Activated CD8-positive, alpha-beta memory T cell treated with anti-CD3 and anti-CD28 coated beads, Interleukin-2, amount 10 ng/mL, durations not matched to agents 7 days and 5 days (primary cell): ENCODE measurements around the gene INSYN2A. TPM values are rescaled to one million over a fixed set of nuclear protein-coding genes. Genes with fewer than 3 reads are reported as not detected.

Experiments
- ATAC-seq: fragments of 150-1000 bp; cut with Tn5 transposase; one replicate; pipeline ENCODE4 v1.10.0; 2021; ENCODE audit warnings: moderate library complexity
- CTCF ChIA-PET: fragments of 350-600 bp; sonication (Branson Sonifier 250); formaldehyde crosslinking; loops from one replicate; lab custom pipeline; 2021; ENCODE audit warnings: antibody characterized with exemption; lab: Charles Lee
- DNase-seq: peaks from one replicate; pipeline ENCODE4 v3.0.0-alpha.2; 2020
- H3K27ac Mint-ChIP-seq: one replicate; pipeline ENCODE4 v1.8.0; 2021; ENCODE audit warnings: mild to moderate bottlenecking, mixed read lengths
- H3K27me3 Mint-ChIP-seq: one replicate; pipeline ENCODE4 v1.8.0; 2021; ENCODE audit warnings: mixed read lengths
- H3K36me3 Mint-ChIP-seq: one replicate; pipeline ENCODE4 v1.8.0; 2021; ENCODE audit warnings: mild to moderate bottlenecking, mixed read lengths
- H3K4me1 Mint-ChIP-seq: one replicate; pipeline ENCODE4 v1.8.0; 2021; ENCODE audit warnings: mixed read lengths
- H3K4me3 Mint-ChIP-seq: one replicate; pipeline ENCODE4 v1.8.0; 2021; ENCODE audit warnings: mild to moderate bottlenecking, moderate library complexity, mixed read lengths
- H3K9me3 Mint-ChIP-seq: one replicate; pipeline ENCODE4 v1.8.0; 2022; ENCODE audit warnings: low read depth, mixed read lengths
- total RNA-seq, 2 experiments: library from RNA; stranded (reverse); gene quantifications; one replicate each; pipeline ENCODE4 v1.2.3, GENCODE V29; 2021

The INSYN2A gene
- total RNA-seq, 2 experiments from 2014 or later: not detected

GRCh38 chr10:127157089-127157488, 39.3 kb downstream of the INSYN2A start:
- H3K4me3 Mint-ChIP-seq: no peak overlapping the region
- H3K4me1 Mint-ChIP-seq: no peaks in the 10 kb centered on the region
- ATAC-seq (no peak), DNase-seq (no peak)
- CTCF ChIA-PET: no interaction called here
- no peak overlapping the region for H3K27ac Mint-ChIP-seq
- H3K27me3 Mint-ChIP-seq: no peaks in the 10 kb centered on the region
- no peaks in the 10 kb centered on the region for H3K36me3 Mint-ChIP-seq
- H3K9me3 Mint-ChIP-seq: no peaks in the 10 kb centered on the region

GRCh38 chr10:127154831-127155620, 41.4 kb downstream of the INSYN2A start:
- CTCF ChIA-PET: no interaction called here
- H3K4me1 Mint-ChIP-seq: no peaks in the 10 kb centered on the region
- no peaks in the 10 kb centered on the region for H3K9me3 Mint-ChIP-seq
- no peaks in the 10 kb centered on the region for H3K36me3 Mint-ChIP-seq
- no peak overlapping the region for H3K4me3 Mint-ChIP-seq
- H3K27ac Mint-ChIP-seq: no peak overlapping the region
- no peak for DNase-seq
- ATAC-seq: no peak
- no peaks in the 10 kb centered on the region for H3K27me3 Mint-ChIP-seq

- Mint-ChIP-seq H3K9me3 (peaks cover 2% of the 10 kb centered on the region), H3K36me3 (no peaks in the 10 kb centered on the region), H3K27me3 (no peaks in the 10 kb centered on the region), H3K4me1 (peaks cover 3% of the 10 kb centered on the region), H3K27ac (no peak overlapping the region), H3K4me3 (no peak overlapping the region)
- CTCF ChIA-PET: no interaction called here
- DNase-seq: no peak
- no peak for ATAC-seq
These were observed 43.2 kb downstream of the INSYN2A start for GRCh38 chr10:127153181-127153580.

GRCh38 chr10:127151981-127152699, 44.3 kb downstream of the INSYN2A start:
- CTCF ChIA-PET: no interaction called here
- ATAC-seq: no peak

GRCh38 chr10:127151541-127151940, 44.9 kb downstream of the INSYN2A start:
- DNase-seq: no peak
- Mint-ChIP-seq H3K27me3 (no peaks in the 10 kb centered on the region), H3K27ac (no peak overlapping the region), H3K4me1 (peaks cover 4% of the 10 kb centered on the region), H3K4me3 (no peak overlapping the region), H3K9me3 (peaks cover 4% of the 10 kb centered on the region), H3K36me3 (no peaks in the 10 kb centered on the region)
- CTCF ChIA-PET: no interaction called here
- no peak for ATAC-seq

More at GRCh38 chr10:127151981-127152699, 44.3 kb downstream of the INSYN2A start:
- DNase-seq: no peak
- peaks cover 4% of the 10 kb centered on the region for H3K9me3 Mint-ChIP-seq
- H3K36me3 Mint-ChIP-seq: no peaks in the 10 kb centered on the region
- no peak overlapping the region for H3K27ac Mint-ChIP-seq
- H3K27me3 Mint-ChIP-seq: no peaks in the 10 kb centered on the region
- H3K4me3 Mint-ChIP-seq: no peak overlapping the region
- H3K4me1 Mint-ChIP-seq: peaks cover 4% of the 10 kb centered on the region

- H3K4me1 Mint-ChIP-seq: peaks cover 4% of the 10 kb centered on the region
These were observed 46.3 kb downstream of the INSYN2A start for GRCh38 chr10:127150136-127150535.

GRCh38 chr10:127149501-127150081, 46.8 kb downstream of the INSYN2A start:
- H3K27ac Mint-ChIP-seq: no peak overlapping the region

More at GRCh38 chr10:127150136-127150535, 46.3 kb downstream of the INSYN2A start:
- no peak for ATAC-seq
- H3K27ac Mint-ChIP-seq: no peak overlapping the region
- H3K9me3 Mint-ChIP-seq: peaks cover 4% of the 10 kb centered on the region
- no peaks in the 10 kb centered on the region for H3K36me3 Mint-ChIP-seq
- DNase-seq: no peak
- H3K4me3 Mint-ChIP-seq: no peak overlapping the region
- H3K27me3 Mint-ChIP-seq: no peaks in the 10 kb centered on the region
- CTCF ChIA-PET: no interaction called here

GRCh38 chr10:127148933-127149220, 47.5 kb downstream of the INSYN2A start:
- peaks cover 4% of the 10 kb centered on the region for H3K9me3 Mint-ChIP-seq
- H3K27ac Mint-ChIP-seq: no peak overlapping the region
- H3K27me3 Mint-ChIP-seq: no peaks in the 10 kb centered on the region
- DNase-seq: no peak
- CTCF ChIA-PET: no interaction called here
- H3K36me3 Mint-ChIP-seq: no peaks in the 10 kb centered on the region
- H3K4me1 Mint-ChIP-seq: peaks cover 4% of the 10 kb centered on the region
- no peak overlapping the region for H3K4me3 Mint-ChIP-seq
- ATAC-seq: no peak

More at GRCh38 chr10:127149501-127150081, 46.8 kb downstream of the INSYN2A start:
- Mint-ChIP-seq H3K36me3 (no peaks in the 10 kb centered on the region), H3K4me1 (peaks cover 4% of the 10 kb centered on the region), H3K27me3 (no peaks in the 10 kb centered on the region), H3K9me3 (peaks cover 4% of the 10 kb centered on the region), H3K4me3 (no peak overlapping the region)
- DNase-seq (no peak), ATAC-seq (no peak)
- CTCF ChIA-PET: no interaction called here

GRCh38 chr10:127148066-127148932, 48.1 kb downstream of the INSYN2A start:
- Mint-ChIP-seq H3K9me3 (peaks cover 4% of the 10 kb centered on the region), H3K27me3 (no peaks in the 10 kb centered on the region), H3K36me3 (no peaks in the 10 kb centered on the region), H3K4me1 (peaks cover 4% of the 10 kb centered on the region), H3K4me3 (no peak overlapping the region), H3K27ac (no peak overlapping the region)
- CTCF ChIA-PET: no interaction called here
- ATAC-seq: no peak
- no peak for DNase-seq

GRCh38 chr10:127146661-127147060, 49.7 kb downstream of the INSYN2A start:
- Mint-ChIP-seq H3K36me3 (no peaks in the 10 kb centered on the region), H3K27ac (no peak overlapping the region), H3K9me3 (peaks cover 4% of the 10 kb centered on the region), H3K27me3 (no peaks in the 10 kb centered on the region), H3K4me3 (no peak overlapping the region), H3K4me1 (peaks cover 4% of the 10 kb centered on the region)
- ATAC-seq (no peak), DNase-seq (no peak)
- CTCF ChIA-PET: no interaction called here
